GM23338 (cell line): Measurements from ENCODE around the gene KIAA1671. TPM values are rescaled to one million over a fixed set of nuclear protein-coding genes. Genes with fewer than 3 reads are reported as not detected.

Experiments
- ATAC-seq: fragments of 200-7000 bp; cut with Tn5 transposase; 3 replicates; pipeline ENCODE4 v1.9.1; 2020
- DNase-seq: peaks from one replicate; pipeline ENCODE4 v3.0.0-alpha.2; 2015; ENCODE audit warnings: low spot score
- H2AFZ ChIP-seq: fragments of 200-600 bp; sonication (generic); 2 replicates; pipeline ENCODE4 v1.8.0; 2016; ENCODE audit warnings: antibody characterized with exemption, mild to moderate bottlenecking, moderate library complexity
- H3F3A ChIP-seq: fragments of 200-600 bp; sonication (generic); replicated peaks from 2 replicates; pipeline ENCODE4 v1.8.0; 2017; ENCODE audit warnings: antibody characterized with exemption, mixed run types, low read depth
- H3K27ac ChIP-seq: fragments of 200-600 bp; sonication (generic); 2 replicates; pipeline ENCODE4 v1.6.1; 2016; ENCODE audit warnings: low read depth
- H3K27me3 ChIP-seq: fragments of 200-600 bp; sonication (generic); 2 replicates; pipeline ENCODE4 v1.8.0; 2016; ENCODE audit warnings: mild to moderate bottlenecking, mixed run types, moderate library complexity; ENCODE audit not compliant: insufficient read depth
- H3K36me3 ChIP-seq: fragments of 200-600 bp; sonication (generic); 2 replicates; pipeline ENCODE4 v1.8.0; 2016; ENCODE audit warnings: mild to moderate bottlenecking; ENCODE audit not compliant: insufficient read depth
- H3K4me1 ChIP-seq: fragments of 200-600 bp; sonication (generic); 2 replicates; pipeline ENCODE4 v1.8.0; 2016; ENCODE audit warnings: mild to moderate bottlenecking, moderate library complexity; ENCODE audit not compliant: insufficient read depth
- H3K4me2 ChIP-seq: fragments of 200-600 bp; sonication (generic); 2 replicates; pipeline ENCODE4 v1.7.1; 2017; ENCODE audit warnings: mixed run types
- H3K4me3 ChIP-seq: fragments of 200-600 bp; sonication (generic); 2 replicates; pipeline ENCODE4 v1.6.1; 2016; ENCODE audit warnings: mixed run types
- H3K79me2 ChIP-seq: fragments of 200-600 bp; sonication (generic); replicated peaks from 2 replicates; pipeline ENCODE4 v1.8.0; 2017; ENCODE audit warnings: mild to moderate bottlenecking; ENCODE audit not compliant: insufficient read depth
- H3K9me2 ChIP-seq: fragments of 200-600 bp; sonication (generic); 2 replicates; pipeline ENCODE4 v1.8.0; 2017; ENCODE audit not compliant: insufficient read depth
- H4K20me1 ChIP-seq: fragments of 200-600 bp; sonication (generic); replicated peaks from 2 replicates; pipeline ENCODE4 v1.8.0; 2017; ENCODE audit warnings: mild to moderate bottlenecking; ENCODE audit not compliant: insufficient read depth
- H3K27ac Mint-ChIP-seq: 2 replicates; pipeline ENCODE4 v1.8.0; 2020; ENCODE audit warnings: inconsistent platforms, mild to moderate bottlenecking, moderate library complexity, mixed read lengths
- H3K27me3 Mint-ChIP-seq: 3 replicates; pipeline ENCODE4 v1.8.0; 2022; ENCODE audit warnings: low read depth, mild to moderate bottlenecking, moderate library complexity, mixed read lengths, inconsistent platforms; ENCODE audit not compliant: insufficient read depth, poor library complexity
- H3K36me3 Mint-ChIP-seq: 3 replicates; pipeline ENCODE4 v1.8.0; 2021; ENCODE audit warnings: low read depth, mild to moderate bottlenecking, inconsistent platforms, moderate library complexity, mixed read lengths
- H3K4me1 Mint-ChIP-seq: 3 replicates; pipeline ENCODE4 v1.8.0; 2020; ENCODE audit warnings: mild to moderate bottlenecking, inconsistent platforms, mixed read lengths
- H3K4me3 Mint-ChIP-seq: 3 replicates; pipeline ENCODE4 v1.8.0; 2021; ENCODE audit warnings: moderate library complexity, mild to moderate bottlenecking, inconsistent platforms, mixed read lengths
- H3K9me3 Mint-ChIP-seq: 3 replicates; pipeline ENCODE4 v1.8.0; 2020; ENCODE audit warnings: moderate library complexity, mild to moderate bottlenecking, inconsistent platforms, mixed read lengths
- CREB1 ChIP-seq: fragments of 250-450 bp; sonication (Bioruptor Pico); IDR thresholded peaks from 2 replicates; pipeline ENCODE4 v1.5.0; 2020; ENCODE audit warnings: low read depth, mild to moderate bottlenecking, moderate library complexity
- CTCF ChIP-seq, 2 experiments: fragments of 200-600 bp in 1 of 2; sonication (generic) in 1 of 2; conservative IDR thresholded peaks; 2 replicates each; pipeline versions ENCODE4 v1.5.1 to v1.6.1; 2016 to 2017; ENCODE audit warnings: antibody characterized with exemption in 2 of 2, low read depth in 2 of 2, mild to moderate bottlenecking in 2 of 2, moderate library complexity in 1 of 2
- ETS1 ChIP-seq: IDR thresholded peaks from 2 replicates; pipeline ENCODE4 v1.6.1; 2016; ENCODE audit warnings: antibody characterized with exemption
- EZH2 ChIP-seq: fragments of 200-600 bp; sonication (generic); IDR thresholded peaks from one replicate; pipeline ENCODE4 v1.8.0; 2017; ENCODE audit warnings: antibody characterized with exemption, mild to moderate bottlenecking, low read depth; ENCODE audit not compliant: unreplicated experiment
- EZH2phosphoT487 ChIP-seq: fragments of 200-600 bp; sonication (generic); IDR thresholded peaks from one replicate; pipeline ENCODE4 v1.8.1; 2018; ENCODE audit warnings: antibody characterized with exemption; ENCODE audit not compliant: unreplicated experiment
- JUNB ChIP-seq: IDR thresholded peaks from one replicate; pipeline ENCODE4 v1.6.1; 2016; ENCODE audit warnings: antibody characterized with exemption; ENCODE audit not compliant: unreplicated experiment
- REST ChIP-seq: IDR thresholded peaks from one replicate; pipeline ENCODE4 v1.6.1; 2018; ENCODE audit warnings: antibody characterized with exemption; ENCODE audit not compliant: unreplicated experiment
- ZNF331 ChIP-seq: fragments of 250-450 bp; sonication (Bioruptor Pico); IDR thresholded peaks from 2 replicates; pipeline ENCODE4 v1.5.0; 2020; ENCODE audit warnings: low read depth, mild to moderate bottlenecking, moderate library complexity
- polyA plus RNA-seq: library from polyadenylated mRNA; unstranded; fragments of >200 nt; fragmentation: Nextera tagmentation; extraction: Ambion mirVana; gene quantifications from 2 replicates; pipeline ENCODE4 v1.2.1, GENCODE V29; 2016
- total RNA-seq: library from RNA; depleted of rRNA; stranded (reverse); fragments of >200 nt; shearing (Covaris generic); gene quantifications from 2 replicates; pipeline ENCODE4 v1.2.3, GENCODE V29; 2014

Gene KIAA1671
- total and polyA plus RNA-seq, 2 experiments from 2014 or later: 6.1 to 27.2 TPM

- TF ChIP-seq REST (no peak), EZH2 (no peak), CREB1 (CRISPR knock-in tag) (no peak), ETS1 (no peak), ZNF331 (CRISPR knock-in tag) (no peak), CTCF (conservative IDR thresholded peaks at IDR 0.05; ENCODE audit: low read depth in 2 of 2) (no peak)
Measured at GRCh38 chr22:25051983-25052710, 99.6 kb downstream of the KIAA1671 start (continued).

GRCh38 chr22:25053153-25053805, 100.8 kb downstream of the KIAA1671 start:
- no peak overlapping the region for H3K27ac Mint-ChIP-seq
- H4K20me1 ChIP-seq: no peaks in the 10 kb centered on the region
- H3F3A ChIP-seq: 0 out of 2 replicates have a peak, but pooled peaks cover 6% of the 10 kb centered on the region
- 0 out of 2 replicates have a peak, but pooled peaks cover 9% of the 10 kb centered on the region for H3K36me3 ChIP-seq
- ATAC-seq (no peak), DNase-seq (no peak)
- peaks cover 4% of the 10 kb centered on the region; the same call in 1 of the 2 replicates for H3K4me1 ChIP-seq
- H3K79me2 ChIP-seq: no peaks in the 10 kb centered on the region
- H3K4me3 Mint-ChIP-seq: no peak overlapping the region
- H3K4me2 ChIP-seq: no peak overlapping the region
- H3K27me3 ChIP-seq: no peaks in the 10 kb centered on the region
- peaks cover 34% of the 10 kb centered on the region for H3K36me3 Mint-ChIP-seq
- H3K27me3 Mint-ChIP-seq: peaks cover 7% of the 10 kb centered on the region
- peaks cover 17% of the 10 kb centered on the region for H3K9me3 Mint-ChIP-seq
- no peak overlapping the region for H2AFZ ChIP-seq
- no peak overlapping the region for H3K27ac ChIP-seq
- H3K4me3 ChIP-seq: no peak overlapping the region
- H3K9me2 ChIP-seq: no peaks in the 10 kb centered on the region
- no peaks in the 10 kb centered on the region for H3K4me1 Mint-ChIP-seq
- TF ChIP-seq EZH2phosphoT487 (no peak), CTCF (conservative IDR thresholded peaks at IDR 0.05; ENCODE audit: low read depth in 2 of 2) (no peak), ZNF331 (CRISPR knock-in tag) (no peak), ETS1 (no peak), EZH2 (no peak), JUNB (no peak), CREB1 (CRISPR knock-in tag) (no peak)
